Measurements from ENCODE around the gene EFHD2. TPM values are rescaled to one million over a fixed set of nuclear protein-coding genes. Genes with fewer than 3 reads are reported as not detected.
"Not testable (repeated sequence)": the region's sequence is repeated elsewhere in the genome, so short reads cannot be mapped to it uniquely, and the experiment has no call there.

Gene EFHD2
- total RNA-seq, 8 experiments from 2014 or later, result 9.1 to 67.9 (median 14.4) TPM

DNA sequence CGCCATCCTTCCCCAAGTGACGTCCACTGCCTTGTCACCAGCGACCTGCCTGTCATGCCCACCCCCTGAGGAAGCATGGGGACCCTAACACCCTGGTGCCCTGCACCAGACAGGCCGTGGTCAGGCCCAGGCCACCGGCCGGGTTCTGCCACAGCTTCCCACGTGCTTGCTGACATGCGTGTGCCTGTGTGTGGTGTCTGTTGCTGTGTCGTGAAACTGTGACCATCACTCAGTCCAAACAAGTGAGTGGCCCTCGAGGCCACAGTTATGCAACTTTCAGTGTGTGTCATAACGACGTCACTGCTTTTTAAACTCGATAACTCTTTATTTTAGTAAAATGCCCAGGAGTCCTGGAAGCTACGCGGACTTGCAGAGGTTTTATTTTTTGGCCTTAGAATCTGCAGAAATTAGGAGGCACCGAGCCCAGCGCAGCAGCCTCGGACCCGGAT lies 20.0 kb downstream of the EFHD2 start:
- Histone ChIP-seq H3K4me3 (no peak overlapping the region), H3K27ac (no peak overlapping the region), H3K4me1 (replicated peaks in 1 of 2) (peaks cover 10 to 24% of the 10 kb centered on the region in 2 donors)
- in situ Hi-C loops (cut with MboI; ENCODE audit: low pct_unique_long_range_greater_than_20kb in 2 of 9, low sequenced_read_pairs in 9 of 9, unreplicated experiment in 9 of 9), result loop anchor here in 5 of 9 experiments (10.0 to 25.0 kb wide), 4 partner anchors 92 to 292 kb away; no protein-coding TSS in a partner anchor
- WGBS, 10 experiments, result 61 to 100% (median 88%) methylated on average over 3 to 16 of the region's 19 CpGs; no CpG with 5 or more reads in 1 of the 10 experiments
- ATAC-seq (replicated peaks in 6 of 8), result no peak

DNA sequence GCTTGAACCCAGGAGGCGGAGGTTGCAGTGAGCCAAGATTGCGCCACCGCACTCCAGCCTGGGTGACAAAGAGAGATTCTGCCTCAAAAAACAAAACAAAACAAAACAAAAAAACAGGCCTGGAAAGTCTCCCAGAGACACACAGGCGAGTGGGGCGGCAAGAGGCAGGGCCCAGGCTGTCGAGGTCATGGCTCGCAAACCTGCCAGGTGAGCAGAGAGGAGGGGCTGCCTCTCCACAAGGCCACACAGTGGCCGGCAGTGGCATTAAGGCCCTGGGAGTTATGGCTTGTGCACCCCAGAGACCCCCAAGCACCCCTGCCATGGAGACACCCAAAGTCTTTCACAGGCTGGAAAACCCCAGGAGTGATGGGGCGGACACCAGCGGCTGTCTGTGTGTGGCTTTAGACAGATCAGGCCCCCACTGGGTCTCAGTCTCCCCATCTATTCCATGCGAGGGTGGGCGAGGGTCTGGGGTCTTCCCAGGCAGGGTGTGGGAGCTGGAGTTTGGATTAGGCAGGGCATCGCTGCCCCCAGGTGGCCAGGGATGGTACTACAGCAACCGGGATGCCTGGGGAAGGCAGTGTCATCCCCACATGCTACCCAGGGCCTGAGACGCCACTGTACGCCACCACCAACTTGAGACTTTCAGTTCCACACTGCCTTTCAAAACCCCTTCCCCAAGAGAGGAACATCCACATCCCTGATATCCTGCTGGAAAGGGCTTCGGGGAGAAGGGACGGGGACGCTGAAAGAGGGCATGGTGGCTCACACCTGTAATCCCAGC lies 21.3 kb downstream of the EFHD2 start:
- Histone ChIP-seq H3K4me1 (replicated peaks in 1 of 2) (peaks cover 10 to 20% of the 10 kb centered on the region in 2 donors), H3K4me3 (no peak overlapping the region), H3K27ac (no peak overlapping the region)
- ATAC-seq (replicated peaks in 6 of 8), result peak; percentile 9 to 63 (median 36)
- 0 to 100% (median 59%) methylated on average over 1 to 9 of the region's 19 CpGs; no CpG with 5 or more reads in 3 of the 10 experiments for WGBS, 10 experiments
- in situ Hi-C loops (cut with MboI; ENCODE audit: low pct_unique_long_range_greater_than_20kb in 2 of 9, low sequenced_read_pairs in 9 of 9, unreplicated experiment in 9 of 9), result loop anchor here in 4 of 9 experiments (10.0 to 25.0 kb wide), 3 partner anchors 94 to 294 kb away; no protein-coding TSS in a partner anchor

DNA sequence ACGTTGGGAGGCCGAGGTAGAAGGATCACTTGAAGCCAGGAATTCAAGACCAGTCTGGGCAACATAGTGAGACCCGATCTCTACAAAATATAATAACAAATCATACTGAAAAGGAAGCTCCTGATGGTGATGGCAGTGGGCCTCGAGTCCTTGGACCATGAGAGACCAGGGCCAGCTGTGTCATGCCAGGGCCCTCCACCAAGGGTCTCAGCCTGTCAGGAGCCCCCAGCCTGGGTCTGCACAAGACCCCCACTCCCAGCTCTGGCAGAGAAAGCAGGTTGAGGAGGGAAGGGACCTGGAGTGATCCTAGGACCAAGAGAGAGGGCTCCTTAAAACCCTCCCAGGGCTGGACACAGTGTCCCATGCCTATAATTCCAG lies 21.9 kb downstream of the EFHD2 start:
- no peak for ATAC-seq (replicated peaks in 6 of 8)
- no peak overlapping the region for H3K4me3 ChIP-seq
- H3K4me1 ChIP-seq (replicated peaks in 1 of 2), result peaks cover 8 to 15% of the 10 kb centered on the region in 2 donors
- 60 to 100% (median 81%) methylated on average over 1 to 4 of the region's 4 CpGs; no CpG with 5 or more reads in 5 of the 10 experiments for WGBS, 10 experiments
- in situ Hi-C loops (cut with MboI; ENCODE audit: low pct_unique_long_range_greater_than_20kb in 2 of 9, low sequenced_read_pairs in 9 of 9, unreplicated experiment in 9 of 9), result loop anchor here in 4 of 9 experiments (10.0 to 25.0 kb wide), 3 partner anchors 94 to 294 kb away; no protein-coding TSS in a partner anchor
- H3K27ac ChIP-seq, result no peak overlapping the region

DNA sequence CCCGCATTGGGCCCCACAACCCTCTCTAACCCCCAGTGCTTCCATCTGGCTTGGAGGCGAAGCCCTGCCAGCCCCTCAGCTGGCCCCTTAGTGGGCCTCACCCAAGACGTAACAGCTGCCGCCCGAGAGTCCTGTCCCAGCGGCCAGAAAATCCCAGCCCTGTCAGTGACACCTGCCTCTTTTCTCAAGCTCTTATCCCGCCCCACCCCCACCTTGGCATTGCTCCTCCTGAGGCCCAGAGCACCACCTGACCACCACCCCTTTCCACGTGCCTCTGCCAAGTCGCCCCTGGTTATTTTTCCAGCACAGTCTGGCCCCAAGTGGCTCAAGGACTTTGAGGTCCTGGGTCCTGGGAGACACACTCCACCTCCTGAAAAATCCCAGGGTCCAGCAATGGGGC lies 22.6 kb downstream of the EFHD2 start:
- WGBS, 10 experiments, result 56% methylated on average over 3 of the region's 9 CpGs; no CpG with 5 or more reads in 9 of the 10 experiments
- ATAC-seq (replicated peaks in 6 of 8), result peak in 6 of 8 experiments; percentile 4 to 61 (median 32)
- Histone ChIP-seq H3K27ac (no peak overlapping the region), H3K4me1 (replicated peaks in 1 of 2) (peaks cover under 1 to 7% of the 10 kb centered on the region in 2 donors), H3K4me3 (no peak overlapping the region)
- in situ Hi-C loops (cut with MboI; ENCODE audit: low pct_unique_long_range_greater_than_20kb in 2 of 9, low sequenced_read_pairs in 9 of 9, unreplicated experiment in 9 of 9), result loop anchor here in 4 of 9 experiments (10.0 to 25.0 kb wide), 3 partner anchors 95 to 295 kb away; no protein-coding TSS in a partner anchor

DNA sequence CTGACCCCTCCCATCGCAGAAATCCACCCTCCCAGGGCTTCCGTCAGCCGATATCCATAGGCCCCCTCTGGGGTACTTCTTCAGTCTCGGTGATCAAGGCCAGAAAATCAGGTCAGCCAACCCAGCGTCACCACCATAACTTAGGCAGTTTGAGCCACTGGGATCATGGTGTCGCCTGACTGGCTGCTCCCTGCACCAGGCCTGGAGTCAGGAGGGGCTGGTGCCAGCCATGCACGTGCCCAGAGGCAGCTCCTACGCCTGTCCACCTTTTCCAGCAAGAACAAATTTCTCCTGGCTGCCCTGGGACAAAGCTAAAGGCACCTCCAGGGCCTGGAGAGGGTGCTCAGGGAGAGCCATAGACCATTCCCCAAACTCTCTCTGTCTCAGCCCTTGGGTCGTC lies 23.8 kb downstream of the EFHD2 start:
- in situ Hi-C loops (cut with MboI; ENCODE audit: low pct_unique_long_range_greater_than_20kb in 2 of 9, low sequenced_read_pairs in 9 of 9, unreplicated experiment in 9 of 9), result loop anchor here in 4 of 9 experiments (10.0 to 25.0 kb wide), 3 partner anchors 96 to 296 kb away; no protein-coding TSS in a partner anchor
- peak in 1 of 8 experiments; percentile 4 for ATAC-seq (replicated peaks in 6 of 8)
- 63 to 90% (median 80%) methylated on average over 1 to 7 of the region's 9 CpGs; no CpG with 5 or more reads in 3 of the 10 experiments for WGBS, 10 experiments
- Histone ChIP-seq H3K4me3 (no peak overlapping the region), H3K4me1 (replicated peaks in 1 of 2) (peaks cover 0 to 5% of the 10 kb centered on the region in 2 donors), H3K27ac (no peak overlapping the region)

DNA sequence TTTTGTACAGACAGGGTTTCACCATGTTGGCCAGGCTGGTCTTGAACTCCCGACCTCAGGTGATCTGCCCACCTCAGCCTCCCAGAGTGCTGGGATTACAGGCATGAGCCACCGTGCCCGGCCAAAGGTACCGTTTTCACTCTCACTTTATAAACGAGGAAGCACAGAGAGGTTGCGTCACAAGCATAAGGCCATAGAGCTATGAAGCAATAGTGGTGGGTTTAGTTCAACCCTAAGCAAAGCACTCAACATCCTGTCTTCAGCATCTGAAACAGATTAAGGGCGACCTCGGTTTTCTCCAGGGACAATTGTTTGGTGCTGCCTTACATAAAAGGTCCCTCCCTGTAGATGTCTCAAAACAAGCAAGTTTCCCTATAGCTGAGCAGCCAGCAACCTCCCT lies 25.1 kb downstream of the EFHD2 start:
- not testable (repeated sequence) for H3K4me3 ChIP-seq; H3K4me1 ChIP-seq (replicated peaks in 1 of 2); H3K27ac ChIP-seq; ATAC-seq (replicated peaks in 6 of 8)
- in situ Hi-C loops (cut with MboI; ENCODE audit: low pct_unique_long_range_greater_than_20kb in 2 of 9, low sequenced_read_pairs in 9 of 9, unreplicated experiment in 9 of 9), result loop anchor here in 4 of 9 experiments (10.0 to 25.0 kb wide), 3 partner anchors 97 to 297 kb away; no protein-coding TSS in a partner anchor
- WGBS, 10 experiments, result 36 to 100% (median 83%) methylated on average over 1 to 8 of the region's 8 CpGs; no CpG with 5 or more reads in 3 of the 10 experiments

DNA sequence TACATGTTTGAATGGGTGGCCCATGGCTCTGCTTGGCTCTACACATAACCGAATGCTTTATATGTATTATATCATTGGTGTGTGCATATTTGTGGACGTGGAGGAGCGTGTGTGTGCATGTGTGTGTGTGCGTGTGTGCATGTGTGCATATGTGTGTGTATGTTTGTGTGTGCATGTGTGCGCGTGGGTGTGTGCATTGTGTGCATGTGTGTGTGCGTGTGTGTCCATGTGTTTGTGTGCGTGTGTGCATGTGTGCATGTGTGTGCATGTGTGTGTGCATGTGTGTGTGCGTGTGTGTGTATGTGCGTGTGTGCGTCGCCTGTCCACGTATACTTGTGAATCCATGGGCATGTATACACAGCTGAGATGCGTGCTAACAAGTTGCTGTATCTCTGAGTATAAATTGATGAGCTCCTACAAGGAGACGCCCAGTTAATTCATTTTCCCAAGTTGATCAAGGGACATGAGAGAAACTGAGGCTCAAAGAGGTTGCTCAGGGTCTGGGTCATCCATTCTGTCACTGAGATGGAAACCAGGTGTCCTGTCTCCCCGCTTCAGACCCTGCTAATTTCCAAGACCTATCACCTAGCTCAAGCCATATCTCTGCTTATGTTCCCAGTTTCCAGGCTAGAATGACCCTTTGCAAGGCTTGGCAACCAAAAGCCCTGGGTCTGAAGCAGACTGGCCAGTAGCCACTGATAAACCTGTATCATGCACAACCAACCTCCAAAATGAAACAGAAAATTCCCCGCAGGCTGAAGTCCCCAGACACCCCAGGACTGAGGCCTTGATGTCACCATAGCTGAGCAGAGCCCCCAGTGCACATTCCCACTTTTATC lies 25.8 kb downstream of the EFHD2 start:
- H3K4me1 ChIP-seq (replicated peaks in 1 of 2), result peaks cover 0 to 5% of the 10 kb centered on the region in 2 donors
- H3K4me3 ChIP-seq, result no peak overlapping the region
- WGBS, 10 experiments, result 69 to 100% (median 95%) methylated on average over 1 to 15 of the region's 17 CpGs
- ATAC-seq (replicated peaks in 6 of 8), result no peak
- H3K27ac ChIP-seq, result no peak overlapping the region
- in situ Hi-C loops (cut with MboI; ENCODE audit: low pct_unique_long_range_greater_than_20kb in 2 of 9, low sequenced_read_pairs in 9 of 9, unreplicated experiment in 9 of 9), result loop anchor here in 4 of 9 experiments (10.0 to 25.0 kb wide), 3 partner anchors 98 to 298 kb away; no protein-coding TSS in a partner anchor

DNA sequence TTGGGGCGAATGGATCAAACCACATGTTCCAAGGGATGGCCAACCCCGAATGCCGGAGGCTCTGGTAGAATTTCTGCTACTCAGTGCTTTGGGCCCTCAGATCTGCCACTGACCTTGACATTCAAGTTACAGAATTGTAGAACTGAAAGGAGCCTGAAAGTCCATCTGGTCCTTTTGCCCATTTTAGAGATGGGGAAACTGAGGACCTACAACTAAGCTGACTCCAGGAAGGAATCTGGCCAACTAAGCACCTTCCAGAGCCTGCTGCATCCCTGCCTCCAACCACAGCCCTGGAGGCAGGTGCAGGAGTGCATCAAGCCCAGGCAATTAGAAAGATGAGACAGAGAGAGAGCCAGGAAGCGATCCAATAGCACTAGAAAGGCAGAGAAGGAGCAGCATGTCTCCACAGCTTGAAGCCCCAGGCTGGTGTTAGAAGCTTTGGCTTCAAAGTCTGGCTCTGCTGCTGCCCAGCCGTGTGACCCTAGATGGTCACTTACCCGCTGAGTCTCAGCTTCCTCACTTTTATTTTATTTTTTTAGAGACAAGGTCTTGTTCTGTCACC lies 27.3 kb downstream of the EFHD2 start:
- Histone ChIP-seq H3K27ac (no peak overlapping the region), H3K4me3 (no peak overlapping the region), H3K4me1 (replicated peaks in 1 of 2) (peaks cover 0 to 5% of the 10 kb centered on the region in 2 donors)
- ATAC-seq (replicated peaks in 6 of 8), result no peak
- 80 to 100% (median 93%) methylated on average over 1 to 6 of the region's 6 CpGs for WGBS, 10 experiments
- in situ Hi-C loops (cut with MboI; ENCODE audit: low pct_unique_long_range_greater_than_20kb in 2 of 9, low sequenced_read_pairs in 9 of 9, unreplicated experiment in 9 of 9), result loop anchor here in 4 of 9 experiments (10.0 to 25.0 kb wide), 3 partner anchors 100 to 300 kb away; no protein-coding TSS in a partner anchor

DNA sequence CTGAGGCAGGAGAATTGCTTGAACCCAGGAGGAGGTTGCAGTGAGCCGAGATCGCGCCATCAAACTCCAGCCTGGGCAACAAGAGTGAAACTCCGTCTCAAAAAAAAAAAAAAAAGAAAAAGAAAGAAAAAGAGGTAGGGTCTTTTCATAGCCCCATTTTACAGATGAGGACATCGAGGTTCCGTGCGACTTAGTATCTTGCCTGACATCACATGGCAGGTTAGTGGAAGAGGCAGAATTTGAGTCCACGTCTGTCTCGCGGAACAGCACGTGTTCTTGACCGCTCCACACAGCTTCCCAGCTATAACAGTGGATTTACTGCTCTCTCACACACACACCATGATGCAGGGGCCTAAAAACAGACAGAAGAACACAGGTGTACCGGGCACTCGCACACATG lies 29.6 kb downstream of the EFHD2 start:
- H3K27ac ChIP-seq, result no peak overlapping the region
- ATAC-seq (replicated peaks in 6 of 8), result no peak
- H3K4me3 ChIP-seq, result no peak overlapping the region
- 87 to 95% (median 93%) methylated on average over 7 to 14 of the region's 14 CpGs; no CpG with 5 or more reads in 1 of the 10 experiments for WGBS, 10 experiments
- in situ Hi-C loops (cut with MboI; ENCODE audit: low pct_unique_long_range_greater_than_20kb in 2 of 9, low sequenced_read_pairs in 9 of 9, unreplicated experiment in 9 of 9), result loop anchor here in 4 of 9 experiments (10.0 to 25.0 kb wide), 3 partner anchors 102 to 302 kb away; no protein-coding TSS in a partner anchor
- no peaks in the 10 kb centered on the region for H3K4me1 ChIP-seq (replicated peaks in 1 of 2)

DNA sequence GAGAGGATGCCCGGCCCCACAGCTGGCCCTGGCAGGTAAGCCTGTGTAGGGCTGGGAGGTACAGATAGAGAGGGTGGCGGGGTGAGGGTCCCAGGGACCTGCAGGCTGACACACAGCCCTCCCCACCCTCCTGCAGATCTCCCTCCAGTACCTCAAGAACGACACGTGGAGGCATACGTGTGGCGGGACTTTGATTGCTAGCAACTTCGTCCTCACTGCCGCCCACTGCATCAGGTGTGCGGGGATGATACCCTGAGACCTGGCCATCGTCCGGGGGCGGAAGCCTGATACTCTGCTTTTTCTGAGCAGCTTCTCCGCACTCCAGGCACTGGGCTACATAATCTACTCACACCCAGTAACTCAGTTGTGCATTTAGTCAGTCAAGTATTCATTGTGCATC lies 30.7 kb downstream of the EFHD2 start:
- no peak overlapping the region for H3K27ac ChIP-seq
- ATAC-seq (replicated peaks in 6 of 8), result no peak
- WGBS, 10 experiments, result 80 to 100% (median 85%) methylated on average over 1 to 10 of the region's 13 CpGs; no CpG with 5 or more reads in 5 of the 10 experiments
- in situ Hi-C loops (cut with MboI; ENCODE audit: low pct_unique_long_range_greater_than_20kb in 2 of 9, low sequenced_read_pairs in 9 of 9, unreplicated experiment in 9 of 9), result loop anchor here in 3 of 9 experiments (25.0 kb wide), 2 partner anchors 103 to 303 kb away; no protein-coding TSS in a partner anchor
- no peak overlapping the region for H3K4me3 ChIP-seq
- H3K4me1 ChIP-seq (replicated peaks in 1 of 2), result peaks cover 0 to 4% of the 10 kb centered on the region in 2 donors

DNA sequence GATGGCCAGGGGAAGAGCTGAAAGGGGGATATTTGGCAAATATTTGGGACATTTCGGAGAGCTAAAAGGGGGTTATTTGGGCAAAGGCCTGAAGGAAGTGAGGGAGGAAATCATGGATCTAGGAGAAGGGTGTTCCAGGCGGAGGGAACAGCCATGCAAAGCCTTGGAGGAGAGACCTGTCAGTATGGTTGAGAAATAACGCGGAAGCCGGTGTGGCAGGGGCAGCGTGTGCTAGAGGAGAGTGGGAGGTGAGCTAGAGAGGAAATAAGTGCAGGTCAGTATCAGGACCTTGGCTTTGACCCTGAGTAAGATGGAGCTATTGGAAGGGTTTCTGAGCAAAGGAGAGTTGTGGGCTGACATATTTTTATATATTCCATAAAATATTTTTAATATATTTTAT lies 31.6 kb downstream of the EFHD2 start:
- no peak overlapping the region for H3K4me3 ChIP-seq
- H3K27ac ChIP-seq, result no peak overlapping the region
- WGBS, 10 experiments, result 63 to 100% (median 82%) methylated on average over 2 to 6 of the region's 6 CpGs
- in situ Hi-C loops (cut with MboI; ENCODE audit: low pct_unique_long_range_greater_than_20kb in 2 of 9, low sequenced_read_pairs in 9 of 9, unreplicated experiment in 9 of 9), result loop anchor here in 3 of 9 experiments (25.0 kb wide), 2 partner anchors 104 to 304 kb away; no protein-coding TSS in a partner anchor
- no peak for ATAC-seq (replicated peaks in 6 of 8)
- peaks cover 0 to 4% of the 10 kb centered on the region in 2 donors for H3K4me1 ChIP-seq (replicated peaks in 1 of 2)

DNA sequence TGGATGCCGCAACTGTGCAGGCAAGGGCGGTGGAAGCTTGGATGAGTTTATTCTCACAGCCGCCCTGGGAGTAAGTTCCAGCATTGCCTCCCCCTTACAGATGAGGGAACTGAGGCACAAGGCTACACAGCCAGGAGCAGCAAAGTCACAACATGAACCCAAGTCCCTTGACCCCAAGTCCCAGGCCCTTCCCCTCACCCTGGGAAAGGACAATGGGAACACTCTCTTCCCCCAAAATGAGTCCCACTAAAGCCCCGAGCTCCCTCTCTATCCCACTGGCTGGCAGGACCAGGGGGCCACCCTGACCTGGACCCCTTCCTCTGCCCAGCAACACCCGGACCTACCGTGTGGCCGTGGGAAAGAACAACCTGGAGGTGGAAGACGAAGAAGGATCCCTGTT lies 32.4 kb downstream of the EFHD2 start:
- WGBS, 10 experiments, result 35 to 90% (median 68%) methylated on average over 2 to 7 of the region's 8 CpGs; no CpG with 5 or more reads in 4 of the 10 experiments

More for the DNA sequence above, 32.4 kb downstream of the EFHD2 start:
- no peak for ATAC-seq (replicated peaks in 6 of 8)
- in situ Hi-C loops (cut with MboI; ENCODE audit: low pct_unique_long_range_greater_than_20kb in 2 of 9, low sequenced_read_pairs in 9 of 9, unreplicated experiment in 9 of 9), result loop anchor here in 3 of 9 experiments (25.0 kb wide), 2 partner anchors 105 to 305 kb away; no protein-coding TSS in a partner anchor
- H3K4me1 ChIP-seq (replicated peaks in 1 of 2), result peaks cover 0 to 4% of the 10 kb centered on the region in 2 donors
- H3K27ac ChIP-seq, result no peak overlapping the region
- H3K4me3 ChIP-seq, result no peak overlapping the region
